ENCODE results near the gene DOCK2. TPM values are rescaled to one million over a fixed set of nuclear protein-coding genes. Genes with fewer than 3 reads are reported as not detected.

DOCK2 gene
- total and polyA plus RNA-seq, 2 of the 8 experiments (the other 6 are each of a cell fraction or from before 2014, with no cell fraction given): 3.9 to 5.7 TPM

- 94% methylated on average over 8 of the region's 8 CpGs; no CpG with 5 or more reads in 1 of the 2 experiments for WGBS, 2 experiments (ENCODE audit: extremely low coverage in 1 of 2, insufficient coverage in 1 of 2, insufficient read length in 1 of 2, insufficient replicate concordance in 2 of 2, low coverage in 1 of 2, low lambda C conversion rate in 2 of 2, missing lambda C conversion rate in 1 of 2)
- Histone ChIP-seq H2BK120ac (replicated peaks; ENCODE audit: low read depth, low read length) (no peak overlapping the region), H4K91ac (replicated peaks; ENCODE audit: insufficient read length, low read length) (no peak overlapping the region), H3K4ac (replicated peaks; ENCODE audit: insufficient read length, low read depth, low read length) (no peak overlapping the region), H2AFZ (ENCODE audit: low read length) (no peak overlapping the region), H3K9me3 (ENCODE audit: insufficient read depth in 2 of 2, low read depth in 1 of 2, low read length in 1 of 2) (no peaks in the 10 kb centered on the region), H2BK20ac (ENCODE audit: low read length) (no peak overlapping the region), H3K9ac (replicated peaks in 1 of 4; ENCODE audit: extremely low read depth in 1 of 4, low read depth in 3 of 4, low read length in 3 of 4) (no peak overlapping the region), H3K23ac (ENCODE audit: insufficient read length) (no peak overlapping the region), H2BK5ac (ENCODE audit: low read depth, low read length) (no peak overlapping the region), H2BK12ac (ENCODE audit: low read depth, low read length) (no peak overlapping the region), H3K27me3 (replicated peaks in 1 of 4; ENCODE audit: control insufficient read depth in 3 of 4, extremely low read depth in 1 of 4, insufficient read depth in 3 of 4, low read length in 3 of 4) (no peaks in the 10 kb centered on the region; a peak in 1 of 7 replicates), H3K4me1 (replicated peaks in 1 of 4; ENCODE audit: control insufficient read depth in 3 of 4, insufficient read depth in 4 of 4, low read length in 3 of 4) (no peaks in the 10 kb centered on the region), H2AK5ac (ENCODE audit: low read depth, low read length) (no peak overlapping the region), H3K36me3 (ENCODE audit: control insufficient read depth in 2 of 4, insufficient read depth in 4 of 4, low read length in 3 of 4) (no peaks in the 10 kb centered on the region), H4K5ac (ENCODE audit: insufficient read length, low read depth, low read length) (no peak overlapping the region), H3K56ac (replicated peaks; ENCODE audit: insufficient read length, low read depth, low read length) (no peak overlapping the region), H3K27ac (ENCODE audit: low read depth, low read length) (no peak overlapping the region), H4K20me1 (replicated peaks in 1 of 2; ENCODE audit: control insufficient read depth in 1 of 2, insufficient read depth in 2 of 2, low read length in 2 of 2) (no peaks in the 10 kb centered on the region), H3K4me2 (ENCODE audit: insufficient read depth in 1 of 2, low read depth in 2 of 2, low read length in 2 of 2) (no peak overlapping the region), H2BK15ac (ENCODE audit: low read length) (no peak overlapping the region), H3K23me2 (ENCODE audit: low read depth, low read length) (no peaks in the 10 kb centered on the region), H3K79me1 (ENCODE audit: low read depth, low read length) (no peaks in the 10 kb centered on the region), H3K18ac (ENCODE audit: extremely low read depth, low read length) (no peak overlapping the region), H3K4me3 (ENCODE audit: extremely low read depth in 1 of 4, insufficient read depth in 2 of 4, low read depth in 3 of 4, low read length in 4 of 4) (no peak overlapping the region), H3K14ac (ENCODE audit: insufficient read length) (no peak overlapping the region), H4K8ac (ENCODE audit: extremely low read depth, insufficient read depth, low read length) (no peak overlapping the region), H3K79me2 (ENCODE audit: control insufficient read depth in 1 of 2, insufficient read depth in 2 of 2, low read length in 2 of 2) (no peaks in the 10 kb centered on the region)
- TF ChIP-seq SIN3A (conservative IDR thresholded peaks at IDR 0.05 in 1 of 2, IDR thresholded peaks at IDR 0.05 in 1 of 2; ENCODE audit: low read depth in 1 of 2, low read length in 2 of 2) (no peak), SP4 (IDR thresholded peaks at IDR 0.05; ENCODE audit: low read length) (no peak), POU5F1 (IDR thresholded peaks at IDR 0.05; ENCODE audit: low read depth, low read length) (no peak), TAF1 (IDR thresholded peaks at IDR 0.05; ENCODE audit: low read depth, low read length) (no peak), TAF7 (optimal IDR thresholded peaks at IDR 0.05; ENCODE audit: borderline replicate concordance, low read depth, low read length) (no peak), TCF12 (IDR thresholded peaks at IDR 0.05; ENCODE audit: low read depth, low read length) (no peak)
- ChIA-PET CTCF (ENCODE audit: partially characterized antibody) (interaction anchor here (1.0 to 1.1 kb wide), 3 partner anchors 11 to 21 kb away, joined by 3 read pairs; partner anchors contain the start of gene INSYN2B), POLR2A (ENCODE audit: partially characterized antibody) (no interaction called here)
- no peak for FAIRE-seq
- DNase-seq (ENCODE audit: low read depth in 1 of 2, low spot score in 2 of 2): no peak
Observed at GRCh38 chr5:169991115-169991869, 354.2 kb downstream of the DOCK2 start.
